Testis (tissue), 2 donors: Measurements from ENCODE around the gene API5.

Experiments used
- CTCF ChIP-seq, 3 experiments: fragments of 450-650 bp in 2 of 3; fragments of 200-600 bp in 1 of 3; sonication (generic) in 1 of 3; IDR thresholded peaks; one replicate each; pipeline ENCODE4 v1.5.1; 2016 to 2019; ENCODE audit warnings: antibody characterized with exemption in 3 of 3, mild to moderate bottlenecking in 2 of 3, moderate library complexity in 1 of 3
- POLR2A ChIP-seq: fragments of 450-650 bp; IDR thresholded peaks from one replicate; pipeline ENCODE4 v1.6.1; 2017; ENCODE audit warnings: antibody characterized with exemption, mild to moderate bottlenecking, moderate library complexity

GRCh38 chr11:43268786-43269185, 43.0 kb upstream of the API5 start:
- TF ChIP-seq CTCF (IDR thresholded peaks at IDR 0.05) (no peak), POLR2A (no peak)
